HepG2 (cell line): Measurements from ENCODE around the gene SLC6A9. TPM values are rescaled to one million over a fixed set of nuclear protein-coding genes. Genes with fewer than 3 reads are reported as not detected.
A peak's percentile ranks its signal among the peaks of the same experiment; 100 is the strongest.

Experiments used
- ZFP36L2 ChIP-seq: sonication (generic); formaldehyde crosslinking; IDR thresholded peaks from 2 replicates; pipeline ENCODE4 v1.4.0; 2020; ENCODE audit warnings: missing genetic modification reagents
- ZNF317 ChIP-seq: sonication (generic); formaldehyde crosslinking; IDR thresholded peaks from 2 replicates; pipeline ENCODE4 v1.5.0; 2020; ENCODE audit warnings: mild to moderate bottlenecking, missing genetic modification reagents
- polyA plus RNA-seq, 8 experiments: library from polyadenylated mRNA; depleted of rRNA in 3 of 8; stranded (reverse) in 7 of 8; unstranded in 1 of 8; fragments of >200 nt; fragmentation: Illumina TruSeq in 4 of 8; extraction: Trizol in 4 of 8; gene quantifications; 2 replicates each; pipeline versions ENCODE4 v1.2.1 to v1.2.3, GENCODE V29; 2011 to 2016; ENCODE audit warnings: low read depth in 4 of 8, missing spikeins in 1 of 8, mixed read lengths in 1 of 8; ENCODE audit not compliant: insufficient read depth in 1 of 8
- total RNA-seq, 5 experiments: library from RNA; depleted of rRNA; stranded (reverse); fragments of >200 nt; fragmentation: Illumina TruSeq; extraction: Trizol; gene quantifications; 2 replicates each; pipeline ENCODE4 v1.2.3, GENCODE V29; 2016; ENCODE audit warnings: low read depth in 1 of 5
- TF ChIP-seq, protein P1 (sequence below): sonication (generic); formaldehyde crosslinking; IDR thresholded peaks from 2 replicates; pipeline ENCODE4 v1.8.0; 2022; ENCODE audit warnings: missing genetic modification reagents, mild to moderate bottlenecking, moderate library complexity, borderline replicate concordance
- TF ChIP-seq, protein P2 (sequence below): sonication (generic); formaldehyde crosslinking; IDR thresholded peaks from 2 replicates; pipeline ENCODE4; 2020; ENCODE audit warnings: missing genetic modification reagents, mild to moderate bottlenecking, borderline replicate concordance
- TF ChIP-seq, protein P3 (sequence below): sonication (generic); formaldehyde crosslinking; IDR thresholded peaks from 2 replicates; pipeline ENCODE4 v1.5.0; 2020; ENCODE audit warnings: missing genetic modification reagents, mild to moderate bottlenecking, borderline replicate concordance
- TF ChIP-seq, protein P4 (sequence below): sonication (generic); formaldehyde crosslinking; IDR thresholded peaks from 2 replicates; pipeline ENCODE4 v1.4.0; 2020; ENCODE audit warnings: mild to moderate bottlenecking, missing genetic modification reagents
- TF ChIP-seq, protein P5 (sequence below): sonication (generic); formaldehyde crosslinking; IDR thresholded peaks from 2 replicates; pipeline ENCODE4 v1.4.0; 2020; ENCODE audit warnings: missing genetic modification reagents, borderline replicate concordance

The SLC6A9 gene
- total and polyA plus RNA-seq, 2 of the 13 experiments (the other 11 are each of a cell fraction or from before 2014, with no cell fraction given), result 8.5 to 9.9 TPM

DNA sequence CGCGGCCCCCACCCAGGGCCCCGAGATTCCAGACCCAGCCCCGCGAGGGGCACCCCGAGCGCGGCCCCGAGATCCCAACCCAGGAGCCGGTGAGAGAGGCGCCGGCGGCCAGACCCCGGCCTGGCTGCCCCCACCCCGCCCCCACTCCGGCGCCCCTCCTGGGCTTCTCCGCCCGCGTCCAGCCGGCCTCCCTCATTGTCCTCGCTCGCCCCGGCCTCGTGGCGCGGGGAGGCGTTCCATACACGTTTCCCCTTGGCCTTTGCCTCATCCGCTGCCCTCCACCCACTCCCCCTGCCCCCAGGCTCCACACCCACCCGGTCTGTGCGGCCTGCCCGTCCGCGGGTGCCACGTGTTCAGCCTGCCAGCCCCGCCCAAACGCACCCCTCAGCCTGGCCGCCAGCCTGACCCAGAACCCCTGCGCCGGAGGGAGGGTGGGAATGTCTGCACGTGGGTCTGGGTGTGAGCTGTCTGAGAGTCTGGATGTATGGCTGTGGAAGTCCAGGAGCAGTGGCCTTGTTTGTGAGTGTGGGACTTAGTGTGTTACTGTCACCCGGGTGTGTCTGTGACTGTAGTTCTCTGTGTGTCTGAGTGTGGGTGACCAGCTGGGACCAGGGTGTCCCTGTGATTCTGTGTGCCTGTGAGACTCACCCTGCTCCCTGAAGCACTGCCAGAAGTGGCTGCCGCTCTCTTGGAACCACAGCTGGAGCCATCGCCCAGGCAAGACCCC is 51.6 kb downstream of the SLC6A9 start (continued):
- TF ChIP-seq, protein P1, sequence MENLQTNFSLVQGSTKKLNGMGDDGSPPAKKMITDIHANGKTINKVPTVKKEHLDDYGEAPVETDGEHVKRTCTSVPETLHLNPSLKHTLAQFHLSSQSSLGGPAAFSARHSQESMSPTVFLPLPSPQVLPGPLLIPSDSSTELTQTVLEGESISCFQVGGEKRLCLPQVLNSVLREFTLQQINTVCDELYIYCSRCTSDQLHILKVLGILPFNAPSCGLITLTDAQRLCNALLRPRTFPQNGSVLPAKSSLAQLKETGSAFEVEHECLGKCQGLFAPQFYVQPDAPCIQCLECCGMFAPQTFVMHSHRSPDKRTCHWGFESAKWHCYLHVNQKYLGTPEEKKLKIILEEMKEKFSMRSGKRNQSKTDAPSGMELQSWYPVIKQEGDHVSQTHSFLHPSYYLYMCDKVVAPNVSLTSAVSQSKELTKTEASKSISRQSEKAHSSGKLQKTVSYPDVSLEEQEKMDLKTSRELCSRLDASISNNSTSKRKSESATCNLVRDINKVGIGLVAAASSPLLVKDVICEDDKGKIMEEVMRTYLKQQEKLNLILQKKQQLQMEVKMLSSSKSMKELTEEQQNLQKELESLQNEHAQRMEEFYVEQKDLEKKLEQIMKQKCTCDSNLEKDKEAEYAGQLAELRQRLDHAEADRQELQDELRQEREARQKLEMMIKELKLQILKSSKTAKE, result no peak
- TF ChIP-seq ZNF317 (CRISPR knock-in tag) (no peak), ZFP36L2 (CRISPR knock-in tag) (no peak)
- TF ChIP-seq, protein P2, sequence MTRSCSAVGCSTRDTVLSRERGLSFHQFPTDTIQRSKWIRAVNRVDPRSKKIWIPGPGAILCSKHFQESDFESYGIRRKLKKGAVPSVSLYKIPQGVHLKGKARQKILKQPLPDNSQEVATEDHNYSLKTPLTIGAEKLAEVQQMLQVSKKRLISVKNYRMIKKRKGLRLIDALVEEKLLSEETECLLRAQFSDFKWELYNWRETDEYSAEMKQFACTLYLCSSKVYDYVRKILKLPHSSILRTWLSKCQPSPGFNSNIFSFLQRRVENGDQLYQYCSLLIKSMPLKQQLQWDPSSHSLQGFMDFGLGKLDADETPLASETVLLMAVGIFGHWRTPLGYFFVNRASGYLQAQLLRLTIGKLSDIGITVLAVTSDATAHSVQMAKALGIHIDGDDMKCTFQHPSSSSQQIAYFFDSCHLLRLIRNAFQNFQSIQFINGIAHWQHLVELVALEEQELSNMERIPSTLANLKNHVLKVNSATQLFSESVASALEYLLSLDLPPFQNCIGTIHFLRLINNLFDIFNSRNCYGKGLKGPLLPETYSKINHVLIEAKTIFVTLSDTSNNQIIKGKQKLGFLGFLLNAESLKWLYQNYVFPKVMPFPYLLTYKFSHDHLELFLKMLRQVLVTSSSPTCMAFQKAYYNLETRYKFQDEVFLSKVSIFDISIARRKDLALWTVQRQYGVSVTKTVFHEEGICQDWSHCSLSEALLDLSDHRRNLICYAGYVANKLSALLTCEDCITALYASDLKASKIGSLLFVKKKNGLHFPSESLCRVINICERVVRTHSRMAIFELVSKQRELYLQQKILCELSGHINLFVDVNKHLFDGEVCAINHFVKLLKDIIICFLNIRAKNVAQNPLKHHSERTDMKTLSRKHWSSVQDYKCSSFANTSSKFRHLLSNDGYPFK (CRISPR knock-in tag), result peak; percentile 33; the same call in 1 of the 2 replicates
- TF ChIP-seq, protein P3, sequence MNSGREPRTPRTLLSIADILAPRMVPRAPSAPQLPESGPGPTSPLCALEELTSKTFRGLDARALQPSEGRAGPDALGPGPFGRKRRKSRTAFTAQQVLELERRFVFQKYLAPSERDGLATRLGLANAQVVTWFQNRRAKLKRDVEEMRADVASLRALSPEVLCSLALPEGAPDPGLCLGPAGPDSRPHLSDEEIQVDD (CRISPR knock-in tag), result no peak
- TF ChIP-seq, protein P4, sequence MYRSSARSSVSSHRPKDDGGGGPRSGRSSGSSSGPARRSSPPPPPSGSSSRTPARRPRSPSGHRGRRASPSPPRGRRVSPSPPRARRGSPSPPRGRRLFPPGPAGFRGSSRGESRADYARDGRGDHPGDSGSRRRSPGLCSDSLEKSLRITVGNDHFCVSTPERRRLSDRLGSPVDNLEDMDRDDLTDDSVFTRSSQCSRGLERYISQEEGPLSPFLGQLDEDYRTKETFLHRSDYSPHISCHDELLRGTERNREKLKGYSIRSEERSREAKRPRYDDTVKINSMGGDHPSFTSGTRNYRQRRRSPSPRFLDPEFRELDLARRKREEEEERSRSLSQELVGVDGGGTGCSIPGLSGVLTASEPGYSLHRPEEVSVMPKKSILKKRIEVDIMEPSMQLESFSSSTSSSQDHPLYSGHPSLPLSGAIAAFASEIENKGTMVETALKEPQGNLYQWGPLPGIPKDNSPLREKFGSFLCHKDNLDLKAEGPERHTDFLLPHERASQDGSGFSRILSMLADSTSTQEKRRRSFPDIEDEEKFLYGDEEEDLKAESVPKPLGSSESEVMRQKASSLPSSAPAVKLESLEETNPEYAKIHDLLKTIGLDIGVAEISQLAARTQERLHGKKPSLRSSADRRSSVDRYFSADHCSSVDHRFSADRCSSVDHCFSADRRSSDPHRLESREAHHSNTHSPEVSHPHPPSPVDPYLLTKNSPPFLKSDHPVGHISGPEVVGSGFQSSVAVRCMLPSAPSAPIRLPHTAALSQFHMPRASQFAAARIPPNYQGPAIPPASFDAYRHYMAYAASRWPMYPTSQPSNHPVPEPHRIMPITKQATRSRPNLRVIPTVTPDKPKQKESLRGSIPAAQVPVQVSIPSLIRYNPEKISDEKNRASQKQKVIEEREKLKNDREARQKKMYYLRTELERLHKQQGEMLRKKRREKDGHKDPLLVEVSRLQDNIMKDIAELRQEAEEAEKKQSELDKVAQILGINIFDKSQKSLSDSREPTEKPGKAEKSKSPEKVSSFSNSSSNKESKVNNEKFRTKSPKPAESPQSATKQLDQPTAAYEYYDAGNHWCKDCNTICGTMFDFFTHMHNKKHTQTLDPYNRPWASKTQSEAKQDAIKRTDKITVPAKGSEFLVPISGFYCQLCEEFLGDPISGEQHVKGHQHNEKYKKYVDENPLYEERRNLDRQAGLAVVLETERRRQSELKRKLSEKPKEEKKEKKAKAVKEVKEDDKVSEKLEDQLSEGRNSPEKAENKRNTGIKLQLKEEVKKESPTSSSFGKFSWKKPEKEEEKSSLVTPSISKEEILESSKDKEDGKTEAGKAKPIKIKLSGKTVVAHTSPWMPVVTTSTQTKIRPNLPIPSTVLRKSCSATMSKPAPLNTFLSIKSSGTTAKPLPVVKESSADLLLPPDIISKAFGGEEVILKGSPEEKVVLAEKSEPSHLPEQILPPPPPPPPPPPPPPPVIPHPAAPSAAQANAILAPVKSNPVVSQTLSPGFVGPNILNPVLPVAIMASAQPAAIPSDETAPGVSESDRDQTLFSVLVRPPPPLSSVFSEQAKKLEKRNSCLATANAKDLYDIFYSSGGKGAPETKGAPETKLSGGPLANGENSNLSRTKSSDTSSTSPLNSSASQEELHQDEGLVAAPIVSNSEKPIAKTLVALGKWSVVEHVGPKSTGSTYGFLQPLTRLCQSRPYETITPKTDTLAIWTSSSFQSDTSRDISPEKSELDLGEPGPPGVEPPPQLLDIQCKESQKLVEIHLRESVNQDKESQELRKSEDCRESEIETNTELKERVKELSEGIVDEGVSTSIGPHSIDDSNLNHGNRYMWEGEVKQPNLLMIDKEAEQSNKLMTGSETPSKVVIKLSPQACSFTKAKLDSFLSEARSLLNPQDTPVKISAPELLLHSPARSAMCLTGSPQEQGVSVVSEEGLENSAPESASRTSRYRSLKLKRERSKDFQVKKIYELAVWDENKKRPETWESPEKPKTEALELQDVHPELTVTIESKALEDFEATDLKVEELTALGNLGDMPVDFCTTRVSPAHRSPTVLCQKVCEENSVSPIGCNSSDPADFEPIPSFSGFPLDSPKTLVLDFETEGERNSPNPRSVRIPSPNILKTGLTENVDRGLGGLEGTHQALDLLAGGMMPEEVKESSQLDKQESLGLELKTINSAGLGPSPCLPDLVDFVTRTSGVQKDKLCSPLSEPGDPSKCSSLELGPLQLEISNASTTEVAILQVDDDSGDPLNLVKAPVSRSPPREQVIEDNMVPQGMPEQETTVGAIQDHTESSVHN (CRISPR knock-in tag), result no peak
- TF ChIP-seq, protein P5, sequence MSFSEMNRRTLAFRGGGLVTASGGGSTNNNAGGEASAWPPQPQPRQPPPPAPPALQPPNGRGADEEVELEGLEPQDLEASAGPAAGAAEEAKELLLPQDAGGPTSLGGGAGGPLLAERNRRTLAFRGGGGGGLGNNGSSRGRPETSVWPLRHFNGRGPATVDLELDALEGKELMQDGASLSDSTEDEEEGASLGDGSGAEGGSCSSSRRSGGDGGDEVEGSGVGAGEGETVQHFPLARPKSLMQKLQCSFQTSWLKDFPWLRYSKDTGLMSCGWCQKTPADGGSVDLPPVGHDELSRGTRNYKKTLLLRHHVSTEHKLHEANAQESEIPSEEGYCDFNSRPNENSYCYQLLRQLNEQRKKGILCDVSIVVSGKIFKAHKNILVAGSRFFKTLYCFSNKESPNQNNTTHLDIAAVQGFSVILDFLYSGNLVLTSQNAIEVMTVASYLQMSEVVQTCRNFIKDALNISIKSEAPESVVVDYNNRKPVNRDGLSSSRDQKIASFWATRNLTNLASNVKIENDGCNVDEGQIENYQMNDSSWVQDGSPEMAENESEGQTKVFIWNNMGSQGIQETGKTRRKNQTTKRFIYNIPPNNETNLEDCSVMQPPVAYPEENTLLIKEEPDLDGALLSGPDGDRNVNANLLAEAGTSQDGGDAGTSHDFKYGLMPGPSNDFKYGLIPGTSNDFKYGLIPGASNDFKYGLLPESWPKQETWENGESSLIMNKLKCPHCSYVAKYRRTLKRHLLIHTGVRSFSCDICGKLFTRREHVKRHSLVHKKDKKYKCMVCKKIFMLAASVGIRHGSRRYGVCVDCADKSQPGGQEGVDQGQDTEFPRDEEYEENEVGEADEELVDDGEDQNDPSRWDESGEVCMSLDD (CRISPR knock-in tag), result peak; percentile 47; the same call in 1 of the 2 replicates
